ENCODE data around the gene TSSK6. TPM values are rescaled to one million over a fixed set of nuclear protein-coding genes. Genes with fewer than 3 reads are reported as not detected.

Gene TSSK6
- total RNA-seq, 6 experiments from 2014 or later, result 0.61 to 1.3 (median 0.92) TPM

DNA sequence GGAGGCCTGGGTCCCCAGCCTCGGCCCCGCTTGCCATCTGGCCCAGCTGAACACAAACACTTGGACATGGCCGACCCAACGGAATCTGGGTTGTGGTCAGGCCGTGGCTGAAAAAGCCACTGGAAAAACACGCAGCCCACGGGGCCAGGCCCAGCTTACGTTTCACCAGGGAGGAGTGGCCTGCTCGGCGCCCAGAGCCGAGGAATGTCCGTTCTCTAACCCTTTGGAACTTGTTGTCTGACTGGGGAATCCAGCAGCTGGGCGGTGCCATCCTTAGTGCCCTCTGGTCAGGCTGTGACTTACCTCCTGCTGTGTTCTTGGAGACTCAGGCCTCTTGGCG, 36.5 kb upstream of the TSSK6 start:
- TF ChIP-seq, protein P1, sequence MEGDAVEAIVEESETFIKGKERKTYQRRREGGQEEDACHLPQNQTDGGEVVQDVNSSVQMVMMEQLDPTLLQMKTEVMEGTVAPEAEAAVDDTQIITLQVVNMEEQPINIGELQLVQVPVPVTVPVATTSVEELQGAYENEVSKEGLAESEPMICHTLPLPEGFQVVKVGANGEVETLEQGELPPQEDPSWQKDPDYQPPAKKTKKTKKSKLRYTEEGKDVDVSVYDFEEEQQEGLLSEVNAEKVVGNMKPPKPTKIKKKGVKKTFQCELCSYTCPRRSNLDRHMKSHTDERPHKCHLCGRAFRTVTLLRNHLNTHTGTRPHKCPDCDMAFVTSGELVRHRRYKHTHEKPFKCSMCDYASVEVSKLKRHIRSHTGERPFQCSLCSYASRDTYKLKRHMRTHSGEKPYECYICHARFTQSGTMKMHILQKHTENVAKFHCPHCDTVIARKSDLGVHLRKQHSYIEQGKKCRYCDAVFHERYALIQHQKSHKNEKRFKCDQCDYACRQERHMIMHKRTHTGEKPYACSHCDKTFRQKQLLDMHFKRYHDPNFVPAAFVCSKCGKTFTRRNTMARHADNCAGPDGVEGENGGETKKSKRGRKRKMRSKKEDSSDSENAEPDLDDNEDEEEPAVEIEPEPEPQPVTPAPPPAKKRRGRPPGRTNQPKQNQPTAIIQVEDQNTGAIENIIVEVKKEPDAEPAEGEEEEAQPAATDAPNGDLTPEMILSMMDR (IDR thresholded peaks at IDR 0.05), result no peak
- Mint-ChIP-seq H3K36me3 (ENCODE audit: low read depth) (no peaks in the 10 kb centered on the region), H3K4me3 (no peak overlapping the region), H3K9me3 (no peaks in the 10 kb centered on the region), H3K27me3 (ENCODE audit: insufficient read depth) (peaks cover 6% of the 10 kb centered on the region), H3K27ac (no peak overlapping the region), H3K4me1 (ENCODE audit: low read depth) (peaks cover 5% of the 10 kb centered on the region)
- DNase-seq, result no peak

DNA sequence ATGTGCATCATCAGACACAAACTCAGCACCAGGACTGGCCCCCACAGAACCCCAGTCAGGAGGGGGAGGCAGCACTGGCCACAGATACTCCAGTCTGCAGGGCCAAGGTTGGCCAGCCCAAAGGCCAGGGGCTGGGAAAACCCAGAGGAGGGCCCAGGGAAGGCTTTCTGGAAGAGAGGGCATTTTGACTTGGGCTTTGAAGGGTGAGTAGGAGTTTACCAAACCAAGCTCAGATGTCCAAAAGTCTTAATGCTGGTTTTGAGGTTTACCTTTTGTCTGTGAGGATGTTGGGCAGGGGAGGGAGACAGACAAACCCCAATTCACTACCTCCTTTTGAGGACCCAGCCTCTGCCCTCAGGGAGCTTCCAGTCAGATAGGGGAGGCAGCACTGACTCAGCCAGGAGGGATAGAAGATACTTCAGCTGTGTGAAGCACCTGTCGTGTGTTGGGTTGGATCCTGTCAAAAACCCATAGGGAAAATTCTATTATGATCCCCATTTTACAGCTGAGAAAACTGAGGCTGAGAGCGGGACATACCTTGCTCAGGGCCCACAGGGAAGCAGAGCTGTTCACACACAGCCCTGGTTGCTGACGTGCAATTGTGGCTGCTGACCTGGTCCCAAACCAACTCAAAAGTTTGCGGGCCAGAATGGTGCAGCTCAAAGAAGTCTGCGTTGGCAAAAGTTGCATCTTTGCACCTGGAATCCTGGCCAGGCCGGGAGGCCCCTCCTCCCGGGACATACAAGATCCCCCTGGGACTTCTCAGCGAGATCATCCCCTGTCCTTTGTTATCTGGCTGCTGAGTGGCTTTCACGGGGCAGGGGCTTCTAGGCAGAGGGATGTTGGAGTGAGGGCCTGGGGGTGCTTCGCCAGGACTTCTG, 35.9 kb upstream of the TSSK6 start:
- Mint-ChIP-seq H3K4me1 (ENCODE audit: low read depth) (peaks cover 5% of the 10 kb centered on the region), H3K27ac (no peak overlapping the region), H3K27me3 (ENCODE audit: insufficient read depth) (peaks cover 6% of the 10 kb centered on the region), H3K9me3 (no peaks in the 10 kb centered on the region), H3K4me3 (no peak overlapping the region), H3K36me3 (ENCODE audit: low read depth) (no peaks in the 10 kb centered on the region)
- DNase-seq, result no peak
- TF ChIP-seq, protein P1 (IDR thresholded peaks at IDR 0.05), result no peak

DNA sequence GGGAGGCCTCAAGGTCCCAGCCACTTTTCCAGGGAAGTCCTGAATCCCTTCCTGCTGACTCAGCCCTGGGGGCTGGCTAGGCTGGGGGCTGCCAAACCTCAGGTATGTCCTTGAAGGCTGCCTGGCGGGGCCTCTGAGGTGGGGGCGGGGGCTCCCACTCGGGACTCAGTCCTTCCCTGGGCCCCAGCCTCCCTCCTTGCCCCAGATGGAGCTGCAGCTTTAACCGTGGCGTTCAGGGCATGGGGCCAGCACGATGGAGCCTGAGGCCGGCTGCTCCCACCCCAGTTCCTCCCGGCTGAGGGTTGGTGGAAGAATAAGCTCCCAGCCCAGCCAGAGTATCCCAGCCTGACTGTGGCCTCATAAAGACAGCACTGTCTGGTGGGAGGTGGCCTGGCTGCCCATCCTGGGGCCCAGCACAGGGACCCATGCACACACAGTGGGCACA, 35.2 kb upstream of the TSSK6 start:
- H3K27me3 Mint-ChIP-seq (ENCODE audit: insufficient read depth), result peaks cover 6% of the 10 kb centered on the region
- peaks cover 5% of the 10 kb centered on the region for H3K4me1 Mint-ChIP-seq (ENCODE audit: low read depth)
- DNase-seq, result peak; percentile 39
- no peaks in the 10 kb centered on the region for H3K9me3 Mint-ChIP-seq
- no peak overlapping the region for H3K4me3 Mint-ChIP-seq
- TF ChIP-seq, protein P1 (IDR thresholded peaks at IDR 0.05), result no peak
- H3K36me3 Mint-ChIP-seq (ENCODE audit: low read depth), result no peaks in the 10 kb centered on the region
- H3K27ac Mint-ChIP-seq, result no peak overlapping the region

- DNase-seq, result no peak
- TF ChIP-seq, protein P1 (IDR thresholded peaks at IDR 0.05), result no peak
- Mint-ChIP-seq H3K4me1 (ENCODE audit: low read depth) (peaks cover 5% of the 10 kb centered on the region), H3K27ac (no peak overlapping the region), H3K27me3 (ENCODE audit: insufficient read depth) (peaks cover 6% of the 10 kb centered on the region), H3K4me3 (no peak overlapping the region), H3K36me3 (ENCODE audit: low read depth) (no peaks in the 10 kb centered on the region), H3K9me3 (no peaks in the 10 kb centered on the region)
Measured at GRCh38 chr19:19549804-19550464, 34.6 kb upstream of the TSSK6 start.

DNA sequence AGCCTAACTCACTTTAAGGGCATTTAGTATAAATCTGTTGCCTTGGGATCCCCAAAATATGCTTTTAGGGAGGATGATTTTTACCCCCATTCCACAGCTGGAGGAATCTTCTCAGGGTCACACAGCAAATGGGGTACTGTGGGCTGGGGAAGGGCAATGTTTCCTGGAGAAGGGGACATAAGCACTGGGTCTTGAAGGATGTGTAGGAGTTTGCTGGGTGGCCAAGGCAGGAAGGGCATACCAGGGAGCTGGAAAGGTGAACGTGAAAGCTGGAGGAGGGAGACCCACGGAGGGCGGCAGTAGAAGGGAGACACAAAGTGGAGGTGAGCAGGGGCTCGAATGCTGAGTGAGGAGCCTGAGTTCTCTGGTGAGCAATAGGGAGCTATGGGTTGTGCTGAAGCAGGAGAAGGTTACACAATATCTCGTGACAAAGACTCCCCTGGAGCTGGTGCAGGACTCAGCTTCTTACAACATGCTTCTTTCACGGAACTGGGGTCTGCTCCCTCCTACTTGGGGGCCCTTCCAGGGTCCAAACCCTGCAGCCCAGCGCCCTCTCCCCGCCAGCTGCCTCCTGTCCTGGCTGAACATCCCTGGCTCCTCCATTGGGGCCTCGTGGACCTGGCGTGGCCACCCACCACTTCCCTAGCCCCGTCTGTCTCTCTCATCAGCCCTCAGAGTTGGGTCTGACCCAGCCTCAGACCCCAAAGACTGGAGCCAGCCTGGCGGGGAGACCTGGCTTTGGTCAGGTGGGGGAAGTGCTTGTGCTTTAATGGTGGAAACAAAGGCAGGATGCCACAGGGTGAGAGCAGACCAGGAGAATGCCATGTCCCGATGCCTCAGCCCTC, 33.8 kb upstream of the TSSK6 start:
- Mint-ChIP-seq H3K27ac (no peak overlapping the region), H3K4me1 (ENCODE audit: low read depth) (peaks cover 5% of the 10 kb centered on the region), H3K9me3 (no peaks in the 10 kb centered on the region), H3K4me3 (no peak overlapping the region), H3K27me3 (ENCODE audit: insufficient read depth) (peaks cover 6% of the 10 kb centered on the region), H3K36me3 (ENCODE audit: low read depth) (no peaks in the 10 kb centered on the region)
- DNase-seq, result no peak
- TF ChIP-seq, protein P1 (IDR thresholded peaks at IDR 0.05), result no peak

Data from HFFc6 (cell line).